SU-DHL-6 (cell line): ENCODE data around the gene RFX4.

Experiments used
- EZH2phosphoT487 ChIP-seq: fragments of 200-600 bp; sonication (generic), shearing (Covaris generic); conservative IDR thresholded peaks from 2 replicates; pipeline ENCODE4 v1.6.1; 2018; ENCODE audit warnings: mild to moderate bottlenecking, antibody characterized with exemption, low read length, moderate library complexity, mixed read lengths
- TF ChIP-seq, protein P1 (sequence below): fragments of 200-600 bp; sonication (generic); IDR thresholded peaks from one replicate; pipeline ENCODE4 v1.5.1; 2017; ENCODE audit warnings: antibody characterized with exemption, mild to moderate bottlenecking, low read length, moderate library complexity; ENCODE audit not compliant: insufficient read depth, poor library complexity, severe bottlenecking

DNA sequence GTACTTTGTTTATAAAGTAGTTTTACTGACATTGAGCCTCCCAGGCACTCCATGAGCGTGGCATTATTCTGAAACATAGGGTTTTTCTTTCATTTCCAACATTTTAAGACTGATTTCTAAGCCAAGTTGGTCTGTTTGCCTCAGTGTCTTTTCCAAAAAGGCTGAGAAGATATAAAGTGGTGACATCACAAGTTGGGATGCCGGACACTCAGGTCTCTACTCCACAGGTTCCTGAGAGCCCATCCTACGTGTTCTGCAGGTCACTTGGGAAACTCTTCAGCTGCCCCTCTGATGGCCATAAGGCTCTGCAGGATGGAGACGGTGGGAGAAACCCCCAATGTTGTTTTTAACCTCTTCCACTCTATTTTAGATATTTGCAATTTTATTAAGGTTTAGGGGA is 6.0 kb downstream of the RFX4 start:
- TF ChIP-seq, protein P1, sequence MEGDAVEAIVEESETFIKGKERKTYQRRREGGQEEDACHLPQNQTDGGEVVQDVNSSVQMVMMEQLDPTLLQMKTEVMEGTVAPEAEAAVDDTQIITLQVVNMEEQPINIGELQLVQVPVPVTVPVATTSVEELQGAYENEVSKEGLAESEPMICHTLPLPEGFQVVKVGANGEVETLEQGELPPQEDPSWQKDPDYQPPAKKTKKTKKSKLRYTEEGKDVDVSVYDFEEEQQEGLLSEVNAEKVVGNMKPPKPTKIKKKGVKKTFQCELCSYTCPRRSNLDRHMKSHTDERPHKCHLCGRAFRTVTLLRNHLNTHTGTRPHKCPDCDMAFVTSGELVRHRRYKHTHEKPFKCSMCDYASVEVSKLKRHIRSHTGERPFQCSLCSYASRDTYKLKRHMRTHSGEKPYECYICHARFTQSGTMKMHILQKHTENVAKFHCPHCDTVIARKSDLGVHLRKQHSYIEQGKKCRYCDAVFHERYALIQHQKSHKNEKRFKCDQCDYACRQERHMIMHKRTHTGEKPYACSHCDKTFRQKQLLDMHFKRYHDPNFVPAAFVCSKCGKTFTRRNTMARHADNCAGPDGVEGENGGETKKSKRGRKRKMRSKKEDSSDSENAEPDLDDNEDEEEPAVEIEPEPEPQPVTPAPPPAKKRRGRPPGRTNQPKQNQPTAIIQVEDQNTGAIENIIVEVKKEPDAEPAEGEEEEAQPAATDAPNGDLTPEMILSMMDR: no peak
- no peak for TF ChIP-seq EZH2phosphoT487
